ENCODE data around the gene TIMP1.
A peak's percentile ranks its signal among the peaks of the same experiment; 100 is the strongest.

TIMP1 gene

DNA sequence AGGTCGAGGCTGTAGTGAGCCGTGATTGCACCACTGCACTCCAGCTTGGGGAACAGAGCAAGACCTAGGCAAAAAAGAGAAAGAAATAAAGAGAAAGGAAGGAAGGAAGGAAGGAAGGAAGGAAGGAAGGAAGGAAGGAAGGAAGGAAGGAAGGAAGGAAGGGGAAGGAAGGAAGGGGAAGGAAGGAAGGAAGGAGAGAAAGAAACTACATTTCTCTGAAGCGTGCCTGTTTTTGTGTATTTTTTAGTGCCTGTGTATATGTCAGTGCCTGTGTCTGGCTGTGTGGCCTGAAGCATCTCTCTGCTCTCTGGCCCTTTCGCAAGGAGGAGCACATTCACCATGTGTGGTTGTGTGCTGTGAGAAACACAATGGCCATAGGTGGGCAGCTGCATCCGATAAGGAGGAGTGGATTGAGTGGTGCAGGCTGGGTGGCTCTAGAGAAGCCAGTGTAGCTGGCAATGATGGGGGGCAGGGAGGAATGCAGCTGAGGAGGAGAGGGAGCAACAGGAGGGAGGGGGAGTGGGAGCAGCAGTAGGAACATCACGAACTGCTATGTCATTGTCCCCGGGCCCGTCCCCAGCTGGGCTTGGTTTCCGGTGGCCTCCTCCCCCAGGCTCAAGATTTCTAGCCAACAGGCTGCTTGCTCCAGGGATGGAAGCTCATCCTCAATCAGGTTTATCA, 26.0 kb downstream of the TIMP1 start:
- DNase-seq = no peak

GRCh38 chrX:47610511-47610910, 28.3 kb downstream of the TIMP1 start:
- DNase-seq = no peak

DNA sequence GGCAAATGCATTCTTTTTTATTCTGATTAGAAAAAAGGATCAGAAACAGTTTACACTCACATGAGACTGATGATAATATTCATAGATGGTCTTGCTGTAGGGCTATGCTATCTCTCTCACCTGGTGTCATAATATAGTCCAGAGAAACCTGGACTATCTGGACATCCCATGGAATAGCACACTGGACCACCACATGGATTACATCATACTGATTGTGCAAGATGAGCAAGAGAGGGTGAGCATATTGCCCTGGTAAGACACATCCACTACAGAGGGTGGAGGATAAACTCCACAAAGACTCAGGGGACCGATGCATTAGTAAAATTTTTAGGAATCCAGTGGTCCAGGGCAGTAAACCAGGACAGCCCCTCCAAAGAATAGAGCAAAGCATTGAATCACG, 29.3 kb downstream of the TIMP1 start:
- DNase-seq = no peak

GRCh38 chrX:47611926-47612325, 29.7 kb downstream of the TIMP1 start:
- DNase-seq = no peak

GRCh38 chrX:47612418-47612817, 30.2 kb downstream of the TIMP1 start:
- no peak for DNase-seq

GRCh38 chrX:47613082-47613481, 30.8 kb downstream of the TIMP1 start:
- no peak for DNase-seq

DNA sequence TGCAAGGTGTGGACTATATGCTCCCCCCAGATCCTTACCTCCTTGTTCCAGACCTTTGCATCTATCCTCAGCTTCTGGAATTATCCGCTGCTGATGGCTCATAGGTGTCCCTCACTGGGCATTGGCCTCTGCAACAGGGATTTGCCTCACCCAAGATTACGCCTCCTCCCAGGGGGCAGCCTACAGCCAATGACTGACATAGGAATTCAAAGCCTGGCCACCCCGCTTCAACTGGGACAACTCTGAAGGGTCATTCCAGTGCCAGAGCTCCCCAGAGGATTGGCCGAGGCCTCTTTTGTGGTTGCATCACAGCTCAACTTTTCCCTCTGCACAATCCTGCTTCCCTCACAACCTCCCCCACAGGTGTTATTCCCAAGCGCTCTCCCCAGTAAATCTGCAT, 32.4 kb downstream of the TIMP1 start:
- DNase-seq = no peak

DNA sequence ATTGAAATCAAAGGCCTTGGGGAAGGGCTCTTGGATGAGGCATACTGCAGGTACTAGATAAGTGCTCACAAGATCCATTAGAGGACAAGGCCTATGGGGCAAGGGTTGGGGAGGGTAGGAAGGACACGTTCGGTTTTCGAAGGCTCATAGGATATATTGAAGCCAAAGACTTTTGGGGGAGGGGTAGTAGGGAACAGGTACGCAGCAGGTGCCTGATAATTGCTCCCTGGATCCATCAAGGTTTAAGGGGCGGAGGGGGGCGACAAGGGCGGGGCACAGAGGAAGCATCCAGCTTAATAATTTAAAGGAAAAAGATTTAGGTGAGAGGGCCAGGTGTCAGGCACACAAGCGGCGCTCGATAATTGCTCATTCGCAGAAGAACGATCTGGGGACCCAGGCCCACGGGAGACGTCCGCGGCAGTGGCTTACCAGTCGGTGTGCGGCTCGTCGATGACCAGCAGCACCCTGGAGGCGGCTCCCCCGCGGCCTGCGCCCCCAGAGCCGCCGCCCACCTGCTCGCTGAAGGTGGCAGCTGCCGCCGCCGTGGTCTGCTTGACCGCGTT, 36.8 kb downstream of the TIMP1 start:
- DNase-seq = no peak

DNA sequence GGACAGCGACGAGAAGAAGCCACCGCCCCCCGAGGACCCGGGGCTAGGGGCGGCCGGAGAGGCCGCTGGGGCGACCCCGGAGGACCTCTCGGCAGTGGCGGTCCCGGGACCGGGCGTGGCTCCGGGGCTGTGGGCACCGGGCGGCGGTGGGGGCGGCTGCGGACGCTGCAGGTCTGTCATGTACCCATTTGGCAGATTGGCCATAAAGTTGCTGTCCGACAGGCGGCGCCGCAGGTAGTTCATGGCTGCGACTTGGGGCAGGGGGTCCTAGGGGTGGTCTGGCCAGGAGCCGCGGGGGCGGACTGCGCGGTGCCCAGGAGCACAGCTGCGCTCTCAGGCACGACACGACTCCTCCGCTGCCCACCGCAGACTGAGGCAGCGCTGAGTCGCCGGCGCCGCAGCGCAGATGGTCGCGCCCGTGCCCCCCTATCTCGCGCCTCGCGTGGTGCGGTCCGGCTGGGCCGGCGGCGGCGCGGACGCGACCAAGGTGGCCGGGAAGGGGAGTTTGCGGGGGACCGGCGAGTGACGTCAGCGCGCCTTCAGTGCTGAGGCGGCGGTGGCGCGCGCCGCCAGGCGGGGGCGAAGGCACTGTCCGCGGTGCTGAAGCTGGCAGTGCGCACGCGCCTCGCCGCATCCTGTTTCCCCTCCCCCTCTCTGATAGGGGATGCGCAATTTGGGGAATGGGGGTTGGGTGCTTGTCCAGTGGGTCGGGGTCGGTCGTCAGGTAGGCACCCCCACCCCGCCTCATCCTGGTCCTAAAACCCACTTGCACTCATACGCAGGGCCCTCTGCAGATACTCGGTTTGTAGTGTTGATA, 37.5 kb downstream of the TIMP1 start, which contains the start of gene SYN1:
SYN1 (minus strand) TSS at position 372 of the 817 bp plus-strand sequence; CDS start at position 243, 129 bp downstream.
- peak; percentile 10 for DNase-seq

DNA sequence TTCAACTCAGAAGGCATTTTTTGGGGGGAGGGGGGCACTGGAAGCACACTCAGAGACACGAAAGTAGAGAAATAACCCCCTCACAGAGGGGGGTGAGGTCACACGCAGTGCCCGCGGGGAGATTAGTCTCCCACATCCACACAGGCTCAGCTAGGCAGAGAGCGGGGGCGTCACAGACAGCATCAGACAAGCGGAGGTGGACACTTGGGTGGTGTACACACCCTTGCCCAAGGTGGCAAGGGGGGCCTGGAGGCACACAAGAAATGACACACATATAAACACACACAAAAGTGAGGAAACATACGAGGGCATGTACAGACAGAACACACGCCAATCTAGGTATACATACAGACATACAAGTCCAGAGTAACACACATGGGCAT, 38.1 kb downstream of the TIMP1 start:
- no peak for DNase-seq

GRCh38 chrX:47621851-47622250, 39.6 kb downstream of the TIMP1 start:
- DNase-seq = no peak

DNA sequence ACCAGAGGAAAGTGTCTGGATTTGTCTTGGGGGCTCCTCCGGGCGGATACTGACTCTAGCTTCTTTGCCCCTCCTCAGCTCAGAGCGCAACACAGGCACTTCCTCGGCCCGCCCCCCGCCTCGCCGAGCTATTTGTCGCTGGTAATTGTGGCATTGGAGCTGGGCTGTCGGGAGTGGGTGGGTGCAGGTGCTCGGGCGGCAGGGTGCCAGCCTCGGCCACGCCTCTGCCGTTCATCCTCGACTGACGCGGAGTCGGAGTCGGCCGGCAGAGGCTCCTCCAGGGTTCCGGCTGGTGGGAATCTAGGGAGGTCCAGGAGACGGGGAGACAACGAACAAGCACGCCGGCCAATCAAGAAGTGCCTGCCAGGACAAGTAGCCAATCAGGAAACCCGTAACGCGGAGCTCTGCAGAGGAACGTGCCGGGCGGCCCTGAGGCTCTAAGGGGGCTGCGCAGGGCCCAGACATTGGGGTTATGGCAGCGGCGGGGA, 41.3 kb downstream of the TIMP1 start:
- peak; percentile 13 for DNase-seq

- DNase-seq = no peak
Observed at GRCh38 chrX:47625365-47625764, 43.1 kb downstream of the TIMP1 start.

- no peak for DNase-seq
Observed at GRCh38 chrX:47628982-47629381, 46.7 kb downstream of the TIMP1 start.

DNA sequence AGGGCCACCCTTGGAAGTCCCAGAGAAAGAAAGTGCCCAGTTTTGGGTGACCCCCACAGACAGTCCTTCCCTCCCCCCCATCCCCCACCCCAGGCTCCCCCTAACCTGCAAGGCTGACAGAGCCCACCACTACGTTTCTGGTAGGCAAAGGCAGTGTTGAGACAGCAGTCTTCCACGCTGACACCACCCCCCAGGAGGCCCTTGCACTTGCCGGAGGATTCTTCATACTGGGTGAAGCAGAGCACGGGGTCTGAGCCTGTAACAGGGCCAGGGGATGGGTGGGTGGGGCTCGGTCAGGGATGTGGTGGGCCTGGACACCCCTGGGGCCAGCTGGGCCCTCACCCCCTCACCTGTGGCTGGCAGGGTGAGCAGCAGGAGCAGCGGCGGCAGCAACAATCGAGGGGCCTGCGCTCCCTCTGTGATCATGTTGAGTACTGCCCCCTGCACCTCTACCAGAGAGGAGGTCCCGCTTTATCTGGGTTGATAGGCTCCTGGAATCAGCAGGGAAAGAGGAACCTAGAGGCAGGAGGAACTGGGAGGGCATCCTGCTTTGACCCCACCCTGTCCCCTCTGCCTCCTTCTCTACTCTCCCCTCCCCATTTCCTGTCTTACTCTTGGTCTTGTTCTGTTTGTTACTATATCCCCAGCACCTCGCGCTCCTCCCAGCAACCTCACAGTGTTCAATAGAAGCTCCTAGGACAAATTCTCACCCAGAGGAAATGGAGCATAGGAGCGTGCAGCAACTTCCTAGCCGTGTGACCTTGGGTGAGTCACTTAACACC, 47.4 kb downstream of the TIMP1 start, which contains the start of gene CFP:
CFP (minus strand) TSS at position 512 of the 782 bp plus-strand sequence; CDS start at position 426, 86 bp downstream.
- DNase-seq = no peak

GRCh38 chrX:47631676-47632075, 49.4 kb downstream of the TIMP1 start:
- DNase-seq = no peak

DNA sequence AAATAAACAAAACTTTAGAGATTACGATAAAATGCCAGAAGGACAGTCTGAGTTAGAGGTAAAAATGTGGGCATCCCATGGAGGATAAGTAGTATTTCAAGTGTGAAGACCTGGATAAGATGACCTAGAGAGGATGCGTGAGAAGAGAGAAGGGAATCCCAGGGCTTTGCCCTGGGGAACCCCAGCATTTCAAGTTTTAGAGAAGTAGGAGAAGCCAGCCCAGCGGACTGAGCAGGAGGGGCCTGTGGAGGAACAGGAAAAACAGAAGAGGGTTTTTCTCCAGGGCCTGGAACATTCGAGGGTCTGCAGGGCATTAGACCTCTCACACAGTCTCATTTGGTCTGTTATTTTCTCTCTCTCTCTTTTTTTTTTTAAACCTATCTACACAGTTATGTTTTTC, 50.4 kb downstream of the TIMP1 start:
- DNase-seq = no peak

DNA sequence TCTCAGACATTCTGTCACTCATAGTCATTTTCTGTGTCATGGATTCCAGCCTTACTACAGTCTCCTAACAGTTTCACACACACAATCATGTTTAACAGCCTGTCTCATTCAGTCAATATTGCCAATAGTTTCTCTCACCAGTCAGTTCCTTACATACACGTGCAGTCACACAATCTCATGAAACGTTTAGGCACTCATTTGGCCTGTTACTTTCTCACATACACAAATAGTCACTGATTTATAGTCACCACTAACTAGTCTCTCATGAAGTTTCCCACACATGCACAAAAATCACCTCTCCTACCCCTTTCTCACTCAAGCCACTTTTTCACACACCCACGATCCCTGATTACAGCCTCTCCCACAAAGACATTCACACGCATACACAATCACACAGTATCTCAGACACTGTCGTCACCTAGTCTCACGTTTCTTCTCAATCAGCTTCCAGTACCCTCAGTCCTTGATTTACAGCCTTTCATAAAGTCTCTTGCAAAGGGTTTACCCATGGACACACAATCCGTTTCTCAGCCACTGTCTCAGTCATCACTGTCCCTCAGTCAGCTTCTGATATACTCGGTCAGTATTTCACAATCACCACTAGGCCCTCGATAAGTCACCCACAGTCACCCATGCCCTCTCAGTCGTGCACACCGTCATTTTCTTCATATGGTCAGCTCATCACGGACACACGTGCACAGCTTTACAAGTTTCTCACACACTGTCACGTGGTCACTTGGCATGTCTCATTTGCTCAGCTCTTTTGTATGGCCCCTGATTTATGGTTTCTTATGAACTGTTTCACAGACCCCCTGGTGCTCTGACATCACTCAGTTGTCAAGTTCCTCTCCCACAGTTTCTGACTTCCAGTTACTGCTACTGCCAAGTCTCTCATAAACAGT, 51.7 kb downstream of the TIMP1 start:
- no peak for DNase-seq

DNA sequence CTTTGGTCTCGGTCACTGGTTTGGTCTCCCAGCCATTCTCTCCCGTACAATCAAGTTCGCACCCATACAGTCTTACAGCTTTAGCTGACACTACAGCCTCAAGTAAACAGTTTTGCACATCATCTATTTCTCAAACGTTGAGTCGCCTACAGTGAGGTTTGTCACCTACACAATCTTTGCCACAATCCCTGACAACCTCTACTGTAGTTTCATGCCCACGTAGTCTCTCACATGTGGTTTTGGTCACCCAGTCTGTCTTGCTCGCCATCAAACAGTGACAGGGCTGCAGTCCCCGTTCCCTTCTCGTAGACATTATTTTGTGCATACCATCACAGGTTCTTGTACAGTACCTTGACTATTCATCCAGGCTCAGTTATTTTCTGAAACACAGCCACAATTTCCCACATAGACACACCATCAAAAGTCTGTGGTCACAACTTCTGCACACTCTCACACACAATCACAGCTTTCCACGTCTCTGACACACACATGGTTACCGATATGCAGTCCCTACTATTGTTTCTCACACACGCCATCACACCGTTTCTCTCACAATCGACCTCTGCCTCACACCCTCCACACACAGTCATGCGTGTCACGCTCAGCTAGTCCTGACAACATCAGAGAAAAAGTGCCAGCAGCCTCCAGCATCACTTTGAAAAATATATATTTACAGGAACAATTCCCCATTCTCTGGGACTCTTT, 52.8 kb downstream of the TIMP1 start:
- no peak for DNase-seq

All from NCI-H1417 treated with DMSO at 0.1 percent for 48 hours (cell line).